ENCODE results near the gene RAB3C.
A peak's percentile ranks its signal among the peaks of the same experiment; 100 is the strongest.

The RAB3C gene

GRCh38 chr5:58891086-58891970 lies 308.5 kb downstream of the RAB3C start:
- peak; percentile 61 to 63 for DNase-seq

- DNase-seq = no peak
Observed at GRCh38 chr5:58891971-58892343, 309.1 kb downstream of the RAB3C start.

- no peak for DNase-seq
Observed at GRCh38 chr5:58893551-58893950, 310.7 kb downstream of the RAB3C start.

- no peak for DNase-seq
Observed at GRCh38 chr5:58898006-58898405, 315.1 kb downstream of the RAB3C start.

- no peak for DNase-seq
Observed at GRCh38 chr5:58898538-58898937, 315.7 kb downstream of the RAB3C start.

GRCh38 chr5:58901271-58901670 lies 318.4 kb downstream of the RAB3C start:
- no peak for DNase-seq

GRCh38 chr5:58902305-58902704 lies 319.4 kb downstream of the RAB3C start:
- DNase-seq = no peak

GRCh38 chr5:58902765-58903164 lies 319.9 kb downstream of the RAB3C start:
- DNase-seq = no peak

- DNase-seq = no peak
Observed at GRCh38 chr5:58904737-58905136, 321.9 kb downstream of the RAB3C start.

- DNase-seq = no peak
Observed at GRCh38 chr5:58905944-58906343, 323.1 kb downstream of the RAB3C start.

Measured in NCI-H187 (cell line).